Endothelial cell of umbilical vein (primary cell): ENCODE measurements around the gene ARG1. TPM values are rescaled to one million over a fixed set of nuclear protein-coding genes. Genes with fewer than 3 reads are reported as not detected.

Source experiments
- BruUV-seq: library from RNA; stranded (reverse); fragments of 400-500 nt; replicated peaks from 2 replicates; lab custom pipeline; 2021; lab: Mats Ljungman, UMichigan
- CTCF ChIA-PET: fragments of 300-600, 350-600 bp; sonication (Branson Sonifier 250); formaldehyde crosslinking; loops from one replicate; lab custom pipeline; 2021; ENCODE audit warnings: antibody characterized with exemption, inconsistent platforms; lab: Charles Lee
- POLR2A ChIA-PET: fragments of 300-600, 350-600 bp; sonication (Branson Sonifier 250); formaldehyde crosslinking; loops from one replicate; lab custom pipeline; 2021; ENCODE audit warnings: antibody characterized with exemption, inconsistent platforms; lab: Charles Lee
- DNase-seq: peaks from one replicate; pipeline ENCODE4 v3.0.0-alpha.2; 2011; ENCODE audit warnings: low read depth, low spot score
- FAIRE-seq: peaks from 2 replicates; lab custom pipeline; 2011; peaks lifted over from hg19 to GRCh38; lab: Jason Lieb, UNC
- H2AFZ ChIP-seq: 2 replicates; pipeline ENCODE4 v1.6.0; 2012; ENCODE audit warnings: low read depth, low read length, control low read depth, inconsistent platforms
- H3K27ac ChIP-seq: 2 replicates; pipeline ENCODE4 v1.5.1; 2011; ENCODE audit warnings: low read depth, mild to moderate bottlenecking, control low read depth, low read length, moderate library complexity; ENCODE audit not compliant: insufficient read depth
- H3K27me3 ChIP-seq, 2 experiments: 2 replicates each; pipeline versions ENCODE4 v1.6.0 to v1.6.1; 2011; ENCODE audit warnings: low read length in 2 of 2, mixed read lengths in 1 of 2; ENCODE audit not compliant: control insufficient read depth in 2 of 2, insufficient read depth in 2 of 2
- H3K36me3 ChIP-seq, 2 experiments: 2 replicates in 1 of 2; 3 replicates in 1 of 2; pipeline ENCODE4 v1.5.1; 2011; ENCODE audit warnings: low read length in 2 of 2, mild to moderate bottlenecking in 1 of 2, moderate library complexity in 1 of 2; ENCODE audit not compliant: control insufficient read depth in 2 of 2, insufficient read depth in 2 of 2; ENCODE audit errors: extremely low read depth in 1 of 2
- H3K4me1 ChIP-seq: 3 replicates; pipeline ENCODE4 v1.5.1; 2011; ENCODE audit warnings: mild to moderate bottlenecking, low read length; ENCODE audit not compliant: control insufficient read depth, insufficient read depth; ENCODE audit errors: extremely low read depth
- H3K4me2 ChIP-seq: 2 replicates; pipeline ENCODE4 v1.6.1; 2011; ENCODE audit warnings: low read length, control low read depth, mixed read lengths; ENCODE audit not compliant: insufficient read depth
- H3K4me3 ChIP-seq, 3 experiments: fragments of 200-600 bp in 1 of 3; sonication (generic), shearing (Covaris generic) in 1 of 3; replicated peaks in 1 of 3; 2 replicates each; pipeline ENCODE4 v1.5.1; 2011 to 2016; ENCODE audit warnings: control low read depth in 3 of 3, low read length in 3 of 3, mild to moderate bottlenecking in 2 of 3, inconsistent platforms in 1 of 3, low read depth in 1 of 3, moderate library complexity in 1 of 3; ENCODE audit not compliant: insufficient read depth in 1 of 3
- H3K79me2 ChIP-seq: 2 replicates; pipeline ENCODE4 v1.6.0; 2012; ENCODE audit warnings: low read length, inconsistent platforms; ENCODE audit not compliant: control insufficient read depth, insufficient read depth
- H3K9ac ChIP-seq: replicated peaks from 2 replicates; pipeline ENCODE3; 2011; ENCODE audit warnings: low read length, control low read depth; ENCODE audit not compliant: insufficient read depth; ENCODE audit errors: extremely low read depth
- H3K9me1 ChIP-seq: replicated peaks from 3 replicates; pipeline ENCODE4 v1.6.0; 2011; ENCODE audit warnings: mild to moderate bottlenecking, low read length; ENCODE audit not compliant: control insufficient read depth, insufficient read depth; ENCODE audit errors: extremely low read depth
- H3K9me3 ChIP-seq: replicated peaks from 2 replicates; pipeline ENCODE4 v1.5.1; 2012; ENCODE audit warnings: low read length, inconsistent platforms; ENCODE audit not compliant: control insufficient read depth, insufficient read depth
- H4K20me1 ChIP-seq: replicated peaks from 2 replicates; pipeline ENCODE3; 2011; ENCODE audit warnings: mild to moderate bottlenecking, low read length; ENCODE audit not compliant: control insufficient read depth, insufficient read depth; ENCODE audit errors: extremely low read depth
- EZH2 ChIP-seq: IDR thresholded peaks from 2 replicates; pipeline ENCODE4 v1.6.1; 2012; ENCODE audit warnings: borderline replicate concordance, low read depth, mild to moderate bottlenecking, moderate library complexity, low read length, inconsistent platforms; ENCODE audit not compliant: severe bottlenecking
- FOS ChIP-seq: IDR thresholded peaks from 2 replicates; pipeline ENCODE4 v1.6.1; 2011; ENCODE audit warnings: mild to moderate bottlenecking, low read length, moderate library complexity, borderline replicate concordance; ENCODE audit not compliant: insufficient read depth
- GATA2 ChIP-seq: IDR thresholded peaks from 2 replicates; pipeline ENCODE4 v1.7.0; 2011; ENCODE audit warnings: low read depth, mild to moderate bottlenecking, moderate library complexity, mixed read lengths, low read length; ENCODE audit not compliant: insufficient read length, insufficient read depth
- JUN ChIP-seq: IDR thresholded peaks from 2 replicates; pipeline ENCODE4 v1.6.1; 2011; ENCODE audit warnings: borderline replicate concordance, low read depth; ENCODE audit not compliant: insufficient read length, insufficient read depth
- MYC ChIP-seq: IDR thresholded peaks from one replicate; pipeline ENCODE4 v1.6.1; 2011; ENCODE audit warnings: mild to moderate bottlenecking, low read depth, low read length
- POLR2A ChIP-seq: IDR thresholded peaks from 2 replicates; pipeline ENCODE4 v1.6.1; 2012; ENCODE audit warnings: low read depth, mild to moderate bottlenecking, control low read depth, low read length
- POLR2AphosphoS5 ChIP-seq: IDR thresholded peaks from 2 replicates; pipeline ENCODE4 v1.6.1; 2012; ENCODE audit warnings: low read depth, mild to moderate bottlenecking, control low read depth, low read length, moderate library complexity; ENCODE audit not compliant: insufficient read depth
- dilution Hi-C: fragments of 300-500 bp; cut with MboI; formaldehyde crosslinking; loops from one replicate; pipeline ENCODE4 v1.15.0; 2019; ENCODE audit warnings: low sequenced_read_pairs; ENCODE audit not compliant: extremely low pct_ligation_motif_present
- intact Hi-C: fragments of 100-400 bp; cut with micrococcal nuclease; formaldehyde crosslinking; loops from one replicate; pipeline ENCODE4 v1.10.0; 2022
- polyA plus RNA-seq, 4 experiments: library from polyadenylated mRNA; depleted of rRNA in 3 of 4; stranded (reverse) in 3 of 4; unstranded in 1 of 4; fragments of >200 nt; gene quantifications; 2 replicates each; pipeline versions ENCODE4 v1.2.1 to v1.2.3, GENCODE V29; 2011 to 2012; ENCODE audit warnings: missing spikeins in 1 of 4
- total RNA-seq: library from RNA; stranded (reverse); gene quantifications from 2 replicates; pipeline ENCODE4 v1.2.3, GENCODE V29; 2021
- TF ChIP-seq, protein P1 (sequence below): IDR thresholded peaks from 2 replicates; pipeline ENCODE4 v1.6.1; 2011; ENCODE audit not compliant: insufficient read depth, insufficient read length
- TF ChIP-seq, protein P2 (sequence below), 2 donors: IDR thresholded peaks; 1 replicate in 1 of 2; 2 replicates in 1 of 2; pipeline ENCODE4 v1.5.1; 2011; ENCODE audit warnings: low read length in 2 of 2, mild to moderate bottlenecking in 2 of 2, moderate library complexity in 2 of 2, control low read depth in 1 of 2, inconsistent platforms in 1 of 2, low read depth in 1 of 2; ENCODE audit not compliant: insufficient read depth in 1 of 2; ENCODE audit errors: extremely low read depth in 1 of 2

The ARG1 gene
- total and polyA plus RNA-seq, 2 donors (not counting 3 experiments of a cell fraction or from before 2014, with no cell fraction given) = not detected

DNA sequence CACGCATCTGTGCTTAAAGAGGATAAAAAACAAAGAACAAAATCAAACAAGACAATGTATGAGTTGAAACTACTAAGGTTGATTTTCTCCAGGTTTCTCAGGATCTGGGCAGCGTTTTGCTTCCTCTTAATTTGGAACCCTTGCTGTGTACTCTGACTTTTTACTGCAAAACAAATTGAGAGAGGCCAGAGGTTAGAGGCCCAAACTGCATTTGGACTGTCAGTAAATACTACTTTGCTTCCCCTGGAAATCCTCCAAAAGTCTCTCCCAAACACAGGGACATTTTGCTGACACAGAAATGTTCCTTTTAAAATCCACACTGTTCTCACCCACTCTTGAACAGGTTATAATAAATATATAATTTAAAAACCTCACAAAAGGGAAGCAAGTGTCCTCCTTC is 1.1 kb downstream of the ARG1 start:
- no TSS peak for BruUV-seq
- H3K9me3 ChIP-seq = no peaks in the 10 kb centered on the region
- intact Hi-C loops (no loop called here), dilution Hi-C loops (no loop called here)
- no peak overlapping the region for H3K27ac ChIP-seq
- DNase-seq (no peak), FAIRE-seq (no peak)
- H3K4me3 ChIP-seq = no peak overlapping the region
- no peak overlapping the region for H3K4me2 ChIP-seq
- H3K4me1 ChIP-seq = no peaks in the 10 kb centered on the region
- no peak overlapping the region for H2AFZ ChIP-seq
- H3K27me3 ChIP-seq = no peaks in the 10 kb centered on the region
- H3K9ac ChIP-seq = no peak overlapping the region
- TF ChIP-seq, protein P1, sequence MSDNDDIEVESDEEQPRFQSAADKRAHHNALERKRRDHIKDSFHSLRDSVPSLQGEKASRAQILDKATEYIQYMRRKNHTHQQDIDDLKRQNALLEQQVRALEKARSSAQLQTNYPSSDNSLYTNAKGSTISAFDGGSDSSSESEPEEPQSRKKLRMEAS = no peak
- TF ChIP-seq POLR2A = no peak
- TF ChIP-seq, protein P2, sequence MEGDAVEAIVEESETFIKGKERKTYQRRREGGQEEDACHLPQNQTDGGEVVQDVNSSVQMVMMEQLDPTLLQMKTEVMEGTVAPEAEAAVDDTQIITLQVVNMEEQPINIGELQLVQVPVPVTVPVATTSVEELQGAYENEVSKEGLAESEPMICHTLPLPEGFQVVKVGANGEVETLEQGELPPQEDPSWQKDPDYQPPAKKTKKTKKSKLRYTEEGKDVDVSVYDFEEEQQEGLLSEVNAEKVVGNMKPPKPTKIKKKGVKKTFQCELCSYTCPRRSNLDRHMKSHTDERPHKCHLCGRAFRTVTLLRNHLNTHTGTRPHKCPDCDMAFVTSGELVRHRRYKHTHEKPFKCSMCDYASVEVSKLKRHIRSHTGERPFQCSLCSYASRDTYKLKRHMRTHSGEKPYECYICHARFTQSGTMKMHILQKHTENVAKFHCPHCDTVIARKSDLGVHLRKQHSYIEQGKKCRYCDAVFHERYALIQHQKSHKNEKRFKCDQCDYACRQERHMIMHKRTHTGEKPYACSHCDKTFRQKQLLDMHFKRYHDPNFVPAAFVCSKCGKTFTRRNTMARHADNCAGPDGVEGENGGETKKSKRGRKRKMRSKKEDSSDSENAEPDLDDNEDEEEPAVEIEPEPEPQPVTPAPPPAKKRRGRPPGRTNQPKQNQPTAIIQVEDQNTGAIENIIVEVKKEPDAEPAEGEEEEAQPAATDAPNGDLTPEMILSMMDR (IDR thresholded peaks at IDR 0.05; ENCODE audit: extremely low read depth in 1 of 2, insufficient read depth in 1 of 2, low read depth in 1 of 2, low read length in 2 of 2) = no peak
- no peak for TF ChIP-seq MYC
- TF ChIP-seq JUN = no peak
- TF ChIP-seq POLR2AphosphoS5 = no peak
- TF ChIP-seq FOS = no peak
- no peak for TF ChIP-seq EZH2
- TF ChIP-seq GATA2 = no peak
- peaks cover 0 to 2% of the 10 kb centered on the region in 2 experiments for H3K36me3 ChIP-seq
- no peaks in the 10 kb centered on the region for H4K20me1 ChIP-seq
- CTCF ChIA-PET = interaction anchor here (0.9 kb wide), 1 partner anchor 9 kb away, joined by 3 read pairs; no protein-coding TSS in a partner anchor
- H3K79me2 ChIP-seq = no peaks in the 10 kb centered on the region
- POLR2A ChIA-PET = no interaction called here
- no peaks in the 10 kb centered on the region for H3K9me1 ChIP-seq
